DOHH2 (cell line): ENCODE measurements around the gene TMEM158.

Experiments
- CTCF ChIP-seq: fragments of 200-600 bp; sonication (generic); IDR thresholded peaks from one replicate; pipeline ENCODE4 v1.5.1; 2014; ENCODE audit warnings: antibody characterized with exemption, mild to moderate bottlenecking, low read depth, low read length; ENCODE audit not compliant: poor library complexity, severe bottlenecking
- EZH2phosphoT487 ChIP-seq: fragments of 200-600 bp; sonication (generic); IDR thresholded peaks from 2 replicates; pipeline ENCODE4 v1.6.1; 2017; ENCODE audit warnings: borderline replicate concordance, mild to moderate bottlenecking, antibody characterized with exemption, low read length, moderate library complexity, mixed read lengths

- TF ChIP-seq CTCF, result no peak
- no peak for TF ChIP-seq EZH2phosphoT487
These were observed 46.0 kb downstream of the TMEM158 start for GRCh38 chr3:45180051-45180450.
